Measurements from ENCODE around the gene REEP5.
"Not testable (repeated sequence)": the region's sequence is repeated elsewhere in the genome, so short reads cannot be mapped to it uniquely, and the experiment has no call there.

REEP5 gene

DNA sequence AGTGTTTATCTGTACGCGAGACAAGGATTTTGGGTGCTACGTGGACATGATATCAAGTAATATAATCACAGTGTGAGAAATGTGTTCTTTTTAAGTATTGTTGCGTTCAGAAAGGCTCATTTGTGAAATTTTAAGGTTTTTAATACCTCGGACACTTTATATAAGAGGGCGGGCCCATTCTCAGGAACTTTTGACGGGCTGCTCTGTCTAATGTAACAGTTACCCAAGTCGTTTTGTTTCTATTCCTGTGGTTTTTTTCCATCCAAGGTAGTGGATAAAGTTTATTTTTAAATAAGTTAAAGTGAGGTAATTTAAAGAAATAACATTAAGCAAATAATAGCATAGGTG is 60.4 kb downstream of the REEP5 start:
- Histone ChIP-seq H4K20me1 (ENCODE audit: insufficient read depth, low read length, poor library complexity, severe bottlenecking) (peaks cover 17% of the 10 kb centered on the region), H3K36me3 (ENCODE audit: insufficient read depth, low read length) (no peaks in the 10 kb centered on the region), H3K79me2 (ENCODE audit: insufficient read depth, low read length) (peaks cover 36% of the 10 kb centered on the region)

DNA sequence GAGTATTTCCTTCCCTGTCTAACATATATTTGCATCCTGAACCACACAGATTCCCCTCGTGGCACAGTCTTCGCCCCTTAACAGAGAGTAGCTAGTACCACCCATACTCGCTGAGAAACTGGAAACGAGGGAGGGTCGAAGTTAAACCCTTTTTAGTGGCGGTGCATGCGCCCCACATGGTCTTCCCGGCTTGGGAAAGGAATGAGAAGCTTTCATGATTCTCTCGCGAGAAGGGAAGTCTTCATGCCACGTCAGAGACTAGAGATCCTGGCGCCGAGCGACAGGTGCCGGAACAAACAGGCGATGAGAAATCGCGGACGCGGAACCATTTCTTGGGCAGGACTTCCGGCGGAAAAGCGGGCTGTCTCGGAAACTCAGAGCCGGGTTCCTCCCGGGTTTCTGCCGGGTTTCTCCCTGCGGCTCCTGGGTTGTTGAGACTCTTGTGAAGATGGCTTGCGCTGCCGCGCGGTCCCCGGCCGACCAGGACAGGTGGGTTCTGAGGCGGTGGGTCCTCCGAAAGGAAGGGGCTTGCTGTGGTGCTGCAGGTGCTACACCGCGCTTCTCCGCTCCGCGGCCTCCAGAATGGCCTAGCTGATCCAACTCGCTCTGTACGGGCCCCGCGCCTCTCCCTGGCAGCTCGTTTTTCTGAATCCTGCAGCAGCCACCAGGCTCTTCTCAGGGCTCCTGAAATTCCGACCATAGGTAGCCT is 60.9 kb downstream of the REEP5 start, which contains the start of gene SRP19:
TSS of gene SRP19 (plus strand) at position 359 of the 709 bp plus-strand sequence. CDS start at position 449, 90 bp downstream.
- Histone ChIP-seq H3K4me3 (ENCODE audit: low read length, poor library complexity, severe bottlenecking) (peak within 1 kb of the TSS; percentile 99), H3K79me2 (ENCODE audit: insufficient read depth, low read length) (peaks cover 36% of the 10 kb centered on the region), H3F3A (ENCODE audit: low read depth) (no peaks in the 10 kb centered on the region), H3K4me1 (ENCODE audit: insufficient read depth, low read length, poor library complexity, severe bottlenecking) (peaks cover 13% of the 10 kb centered on the region), H3K36me3 (ENCODE audit: insufficient read depth, low read length) (no peaks in the 10 kb centered on the region), H3K27me3 (ENCODE audit: insufficient read depth, low read length, poor library complexity, severe bottlenecking) (no peaks in the 10 kb centered on the region), H3K9me3 (ENCODE audit: insufficient read depth, low read depth, low read length) (no peaks in the 10 kb centered on the region), H3K4me2 (ENCODE audit: low read depth, low read length, poor library complexity, severe bottlenecking) (peak within 1 kb of the TSS; percentile 92), H3K9me2 (replicated peaks; ENCODE audit: low read depth, low read length) (no peaks in the 10 kb centered on the region), H2AFZ (ENCODE audit: low read length) (peak within 1 kb of the TSS; percentile 71), H3K9ac (ENCODE audit: low read depth, low read length, poor library complexity, severe bottlenecking) (peak within 1 kb of the TSS; percentile 97), H4K20me1 (ENCODE audit: insufficient read depth, low read length, poor library complexity, severe bottlenecking) (peaks cover 17% of the 10 kb centered on the region)
- TF ChIP-seq, protein P1, sequence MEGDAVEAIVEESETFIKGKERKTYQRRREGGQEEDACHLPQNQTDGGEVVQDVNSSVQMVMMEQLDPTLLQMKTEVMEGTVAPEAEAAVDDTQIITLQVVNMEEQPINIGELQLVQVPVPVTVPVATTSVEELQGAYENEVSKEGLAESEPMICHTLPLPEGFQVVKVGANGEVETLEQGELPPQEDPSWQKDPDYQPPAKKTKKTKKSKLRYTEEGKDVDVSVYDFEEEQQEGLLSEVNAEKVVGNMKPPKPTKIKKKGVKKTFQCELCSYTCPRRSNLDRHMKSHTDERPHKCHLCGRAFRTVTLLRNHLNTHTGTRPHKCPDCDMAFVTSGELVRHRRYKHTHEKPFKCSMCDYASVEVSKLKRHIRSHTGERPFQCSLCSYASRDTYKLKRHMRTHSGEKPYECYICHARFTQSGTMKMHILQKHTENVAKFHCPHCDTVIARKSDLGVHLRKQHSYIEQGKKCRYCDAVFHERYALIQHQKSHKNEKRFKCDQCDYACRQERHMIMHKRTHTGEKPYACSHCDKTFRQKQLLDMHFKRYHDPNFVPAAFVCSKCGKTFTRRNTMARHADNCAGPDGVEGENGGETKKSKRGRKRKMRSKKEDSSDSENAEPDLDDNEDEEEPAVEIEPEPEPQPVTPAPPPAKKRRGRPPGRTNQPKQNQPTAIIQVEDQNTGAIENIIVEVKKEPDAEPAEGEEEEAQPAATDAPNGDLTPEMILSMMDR (conservative IDR thresholded peaks at IDR 0.05; ENCODE audit: low read length), result no peak
- no peak for TF ChIP-seq EZH2phosphoT487 (IDR thresholded peaks at IDR 0.05; ENCODE audit: borderline replicate concordance)

More for the DNA sequence above, 60.4 kb downstream of the REEP5 start:
- H3K4me3 ChIP-seq (ENCODE audit: low read length, poor library complexity, severe bottlenecking), result peak overlapping the region; percentile 99
- H3K4me1 ChIP-seq (ENCODE audit: insufficient read depth, low read length, poor library complexity, severe bottlenecking), result peaks cover 13% of the 10 kb centered on the region
- no peaks in the 10 kb centered on the region for H3K9me3 ChIP-seq (ENCODE audit: insufficient read depth, low read depth, low read length)
- H3K27me3 ChIP-seq (ENCODE audit: insufficient read depth, low read length, poor library complexity, severe bottlenecking), result no peaks in the 10 kb centered on the region
- peak overlapping the region; percentile 97 for H3K9ac ChIP-seq (ENCODE audit: low read depth, low read length, poor library complexity, severe bottlenecking)
- H3F3A ChIP-seq (ENCODE audit: low read depth), result no peaks in the 10 kb centered on the region
- H3K9me2 ChIP-seq (replicated peaks; ENCODE audit: low read depth, low read length), result no peaks in the 10 kb centered on the region
- TF ChIP-seq EZH2phosphoT487 (IDR thresholded peaks at IDR 0.05; ENCODE audit: borderline replicate concordance), result no peak
- TF ChIP-seq, protein P1 (conservative IDR thresholded peaks at IDR 0.05; ENCODE audit: low read length), result no peak
- peak overlapping the region; percentile 92 for H3K4me2 ChIP-seq (ENCODE audit: low read depth, low read length, poor library complexity, severe bottlenecking)
- peak overlapping the region; percentile 71; the same call in 1 of the 2 replicates for H2AFZ ChIP-seq (ENCODE audit: low read length)

DNA sequence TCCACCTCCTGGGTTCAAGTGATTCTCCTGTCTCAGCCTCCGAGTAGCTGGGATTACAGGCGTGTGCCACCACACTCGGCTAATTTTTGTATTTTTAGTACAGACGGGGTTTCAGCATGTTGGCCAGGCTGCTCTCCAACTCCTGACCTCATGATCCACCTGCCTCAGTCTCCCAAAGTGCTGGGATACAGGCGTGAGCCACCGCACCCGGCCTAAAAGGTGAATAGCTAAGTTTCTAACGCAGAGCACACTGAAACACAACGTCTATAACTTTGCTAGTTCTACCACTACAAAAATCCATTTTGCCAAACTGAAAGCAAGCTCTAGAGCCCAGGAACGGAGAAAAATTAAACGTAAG is 61.5 kb downstream of the REEP5 start:
- H3F3A ChIP-seq (ENCODE audit: low read depth); H3K9me2 ChIP-seq (replicated peaks; ENCODE audit: low read depth, low read length); H3K27me3 ChIP-seq (ENCODE audit: insufficient read depth, low read length, poor library complexity, severe bottlenecking); H3K36me3 ChIP-seq (ENCODE audit: insufficient read depth, low read length); H3K9me3 ChIP-seq (ENCODE audit: insufficient read depth, low read depth, low read length): not testable (repeated sequence)
- H3K9ac ChIP-seq (ENCODE audit: low read depth, low read length, poor library complexity, severe bottlenecking), result peak overlapping the region; percentile 97
- H3K4me2 ChIP-seq (ENCODE audit: low read depth, low read length, poor library complexity, severe bottlenecking), result peak overlapping the region; percentile 74
- peak overlapping the region; percentile 99 for H3K4me3 ChIP-seq (ENCODE audit: low read length, poor library complexity, severe bottlenecking)
- peaks cover 36% of the 10 kb centered on the region for H3K79me2 ChIP-seq (ENCODE audit: insufficient read depth, low read length)
- peak overlapping the region; percentile 68 for H2AFZ ChIP-seq (ENCODE audit: low read length)
- peaks cover 13% of the 10 kb centered on the region for H3K4me1 ChIP-seq (ENCODE audit: insufficient read depth, low read length, poor library complexity, severe bottlenecking)
- H4K20me1 ChIP-seq (ENCODE audit: insufficient read depth, low read length, poor library complexity, severe bottlenecking), result peaks cover 17% of the 10 kb centered on the region

DNA sequence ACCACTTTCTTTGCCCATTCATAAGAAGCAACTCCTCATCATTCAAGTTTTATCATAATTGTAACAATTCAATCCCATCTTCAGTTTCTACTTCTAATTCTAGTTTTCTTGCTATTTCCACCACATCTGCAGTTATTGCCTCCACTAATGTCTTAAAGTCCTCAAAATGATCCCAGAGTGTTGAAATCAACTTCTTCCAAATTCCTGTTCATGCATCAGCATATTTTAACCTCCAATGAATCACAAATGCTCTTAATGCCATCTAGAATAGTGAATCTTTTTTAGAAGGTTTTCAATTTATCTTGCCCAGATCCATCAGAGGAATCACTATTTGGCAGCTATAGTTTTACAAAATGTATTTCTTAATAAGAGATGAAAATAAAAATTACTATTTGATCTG is 64.2 kb downstream of the REEP5 start:
- no peak overlapping the region for H3K4me2 ChIP-seq (ENCODE audit: low read depth, low read length, poor library complexity, severe bottlenecking)
- no peaks in the 10 kb centered on the region for H3K36me3 ChIP-seq (ENCODE audit: insufficient read depth, low read length)
- no peaks in the 10 kb centered on the region for H3K27me3 ChIP-seq (ENCODE audit: insufficient read depth, low read length, poor library complexity, severe bottlenecking)
- H3K9me3 ChIP-seq (ENCODE audit: insufficient read depth, low read depth, low read length), result no peaks in the 10 kb centered on the region
- peaks cover 18% of the 10 kb centered on the region for H3K79me2 ChIP-seq (ENCODE audit: insufficient read depth, low read length)
- no peak overlapping the region for H2AFZ ChIP-seq (ENCODE audit: low read length)
- no peaks in the 10 kb centered on the region for H3F3A ChIP-seq (ENCODE audit: low read depth)
- no peak for TF ChIP-seq EZH2phosphoT487 (IDR thresholded peaks at IDR 0.05; ENCODE audit: borderline replicate concordance)
- TF ChIP-seq, protein P1 (conservative IDR thresholded peaks at IDR 0.05; ENCODE audit: low read length), result no peak
- H3K9ac ChIP-seq (ENCODE audit: low read depth, low read length, poor library complexity, severe bottlenecking), result no peak overlapping the region
- peaks cover 17% of the 10 kb centered on the region for H4K20me1 ChIP-seq (ENCODE audit: insufficient read depth, low read length, poor library complexity, severe bottlenecking)
- H3K9me2 ChIP-seq (replicated peaks; ENCODE audit: low read depth, low read length), result no peaks in the 10 kb centered on the region
- no peak overlapping the region for H3K4me3 ChIP-seq (ENCODE audit: low read length, poor library complexity, severe bottlenecking)
- peaks cover 9% of the 10 kb centered on the region for H3K4me1 ChIP-seq (ENCODE audit: insufficient read depth, low read length, poor library complexity, severe bottlenecking)
